Activated CD8-positive, alpha-beta memory T cell treated with anti-CD3 and anti-CD28 coated beads, Interleukin-2, amount 50 U/mL, for 1 hour (primary cell): ENCODE measurements around the gene TMEM229A.
"Not testable (repeated sequence)": the region's sequence is repeated elsewhere in the genome, so short reads cannot be mapped to it uniquely, and the experiment has no call there.

Experiments used
- DNase-seq: peaks from one replicate; pipeline ENCODE4 v3.0.0-alpha.2; 2020; ENCODE audit errors: extremely low read depth

Gene TMEM229A

DNA sequence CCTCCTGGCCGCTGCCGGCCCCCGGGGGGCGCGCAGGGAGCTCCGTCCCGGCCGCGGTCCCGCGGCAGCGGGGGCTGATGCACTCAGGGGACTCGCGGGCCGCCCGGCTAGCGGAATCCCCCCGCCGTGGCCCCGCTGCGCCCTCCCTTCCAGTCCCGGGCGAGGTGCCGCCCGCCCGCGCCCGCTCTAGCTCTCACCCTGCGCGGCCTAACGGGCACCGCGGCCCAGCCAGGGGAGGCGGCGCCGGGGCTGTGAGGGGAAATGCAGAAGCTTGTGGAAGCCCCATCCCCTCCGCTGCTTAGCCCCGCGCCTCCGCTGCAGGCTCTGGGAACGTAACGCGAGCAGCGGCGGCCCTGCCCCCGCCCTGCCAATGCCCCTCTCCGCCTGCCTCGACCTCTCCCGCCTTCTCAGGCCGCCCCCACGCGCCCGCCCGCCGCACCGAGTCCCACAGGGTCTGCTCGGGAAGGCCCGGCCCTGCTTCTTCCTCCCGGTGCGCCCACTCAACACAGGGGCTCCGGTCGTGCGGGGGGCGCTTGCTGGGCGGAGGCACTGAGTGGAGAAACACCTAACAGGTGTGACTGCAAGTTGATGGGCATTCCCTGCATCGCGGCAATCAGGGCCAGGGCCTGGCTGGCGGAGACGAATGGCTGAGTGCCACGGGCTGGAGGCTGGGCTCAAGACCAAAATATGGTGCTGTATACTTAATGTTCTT lies 384 bp upstream of the TMEM229A start:
- no peak for DNase-seq

DNA sequence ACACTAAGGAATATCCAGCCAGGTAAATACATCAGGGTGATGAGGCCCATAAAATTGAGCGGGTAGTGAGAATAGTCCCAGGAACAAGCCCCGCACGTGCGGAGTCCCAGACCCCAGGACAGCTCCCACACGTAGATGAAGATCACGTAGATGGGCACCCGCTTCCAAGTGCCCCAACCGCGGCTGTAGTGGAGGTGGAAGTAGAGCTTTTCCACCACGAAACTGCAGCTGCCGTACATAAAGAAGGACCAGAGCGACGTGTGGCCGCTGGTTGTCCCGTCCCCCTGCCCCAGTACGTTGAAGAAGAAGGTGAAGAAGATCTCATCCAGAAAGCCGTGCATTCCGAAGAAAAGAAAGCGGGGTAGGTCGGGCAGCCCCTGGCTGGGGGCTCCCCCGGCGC lies 948 bp downstream of the TMEM229A start:
- DNase-seq = no peak

DNA sequence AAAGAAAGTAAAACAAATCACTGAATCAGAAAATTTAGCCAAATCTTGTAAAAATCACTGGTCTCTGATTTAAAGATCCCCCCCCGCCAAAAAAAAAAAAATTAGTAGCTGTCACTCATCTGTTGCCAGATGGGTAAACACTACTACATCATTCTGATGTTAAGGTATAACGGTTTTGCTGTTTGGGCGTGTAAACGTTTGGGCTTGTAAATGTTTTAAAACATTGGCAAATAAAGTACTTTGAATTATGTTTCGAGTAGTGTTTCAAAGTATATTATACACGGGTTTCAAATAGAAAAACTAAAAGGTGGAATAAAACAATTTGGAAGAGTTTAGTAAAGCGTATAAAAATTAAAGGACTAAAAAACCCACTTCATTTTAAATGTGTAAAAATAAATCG lies 1.5 kb downstream of the TMEM229A start:
- DNase-seq = no peak

DNA sequence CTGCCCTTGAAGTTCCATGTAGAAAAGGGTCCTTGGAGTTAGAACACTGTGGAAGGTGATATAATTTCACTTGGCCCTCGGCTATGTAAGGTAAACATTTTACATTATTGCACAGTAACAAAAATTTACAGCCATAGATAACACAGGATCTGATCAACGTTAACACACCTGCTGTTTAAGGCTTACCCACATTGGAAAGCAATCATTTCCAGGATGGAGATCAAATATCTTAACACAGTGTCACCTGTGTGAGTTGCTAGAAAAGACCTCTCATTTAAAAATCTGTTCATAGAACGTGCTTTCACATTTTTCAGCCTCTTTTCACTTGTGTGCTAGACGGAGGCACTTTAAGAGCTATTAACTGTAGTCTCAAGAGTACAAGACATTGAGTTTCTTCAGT lies 1.9 kb downstream of the TMEM229A start:
- no peak for DNase-seq

DNA sequence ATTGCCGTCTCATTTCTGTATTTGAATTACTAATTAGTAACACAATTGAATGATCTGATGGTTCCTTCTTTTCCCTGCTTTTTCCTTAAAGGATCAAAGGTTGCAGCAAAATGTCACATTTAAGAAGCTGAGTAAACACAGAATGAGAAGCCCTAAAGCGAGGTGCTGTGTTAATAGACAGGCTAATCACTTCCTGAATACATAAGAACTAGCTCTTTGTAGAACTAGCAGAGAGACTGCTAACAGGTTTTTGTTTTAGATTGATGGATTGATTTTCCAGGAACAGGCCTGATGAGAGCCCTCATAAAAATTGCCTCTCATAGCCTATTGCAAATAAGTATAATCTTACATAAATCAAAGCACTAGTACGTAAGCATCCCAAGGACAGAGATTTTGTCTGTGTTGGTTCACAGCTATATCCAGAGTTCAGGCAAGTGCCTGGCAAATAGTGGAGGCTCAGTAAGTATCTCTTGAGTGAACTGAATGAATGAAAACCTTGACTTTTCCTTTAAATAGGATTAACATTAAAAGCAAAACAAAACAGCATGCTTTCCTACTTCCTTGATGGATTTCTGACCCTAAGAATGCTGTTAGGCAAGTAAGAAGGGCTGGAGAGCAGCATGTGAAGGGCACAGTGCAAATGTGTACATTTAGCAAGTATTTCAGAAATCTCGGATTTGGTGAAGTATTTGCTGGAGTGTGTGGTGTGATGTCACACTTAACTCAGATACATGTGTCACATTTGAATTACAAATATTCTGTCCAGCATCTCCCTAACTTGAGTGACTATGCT lies 3.3 kb downstream of the TMEM229A start:
- no peak for DNase-seq

DNA sequence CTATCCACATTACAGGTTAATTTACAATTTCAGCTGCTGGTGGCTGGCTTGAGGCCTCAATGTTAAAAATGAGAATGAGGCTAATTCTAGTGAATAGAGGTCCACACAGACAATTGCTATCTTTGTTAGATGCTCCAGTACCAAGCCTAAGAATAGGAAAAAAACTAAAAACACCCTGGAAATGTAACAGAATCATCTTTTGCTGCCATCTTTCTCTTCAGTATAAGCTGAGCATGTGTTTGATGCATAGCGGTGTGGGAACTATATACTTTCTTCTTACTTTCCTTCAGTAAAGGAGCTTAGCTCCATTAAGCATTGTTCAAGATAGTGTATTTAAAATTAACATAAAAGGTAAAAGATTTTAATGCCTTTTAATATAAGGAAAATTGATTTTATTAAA lies 5.6 kb downstream of the TMEM229A start:
- DNase-seq = no peak

DNA sequence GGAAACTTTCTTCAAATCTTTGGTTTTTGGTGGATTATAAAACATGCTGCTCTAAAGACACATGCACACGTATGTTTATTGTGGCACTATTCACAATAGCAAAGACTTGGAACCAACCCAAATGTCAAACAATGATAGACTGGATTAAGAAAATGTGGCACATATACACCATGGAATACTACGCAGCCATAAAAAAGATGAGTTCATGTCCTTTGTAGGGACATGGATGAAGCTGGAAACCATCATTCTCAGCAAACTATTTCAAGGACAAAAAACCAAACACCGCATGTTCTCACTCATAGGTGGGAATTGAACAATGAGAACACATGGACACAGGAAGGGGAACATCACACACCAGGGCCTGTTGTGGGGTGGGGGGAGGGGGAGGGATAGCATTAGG lies 8.5 kb downstream of the TMEM229A start:
- DNase-seq = not testable (repeated sequence)

DNA sequence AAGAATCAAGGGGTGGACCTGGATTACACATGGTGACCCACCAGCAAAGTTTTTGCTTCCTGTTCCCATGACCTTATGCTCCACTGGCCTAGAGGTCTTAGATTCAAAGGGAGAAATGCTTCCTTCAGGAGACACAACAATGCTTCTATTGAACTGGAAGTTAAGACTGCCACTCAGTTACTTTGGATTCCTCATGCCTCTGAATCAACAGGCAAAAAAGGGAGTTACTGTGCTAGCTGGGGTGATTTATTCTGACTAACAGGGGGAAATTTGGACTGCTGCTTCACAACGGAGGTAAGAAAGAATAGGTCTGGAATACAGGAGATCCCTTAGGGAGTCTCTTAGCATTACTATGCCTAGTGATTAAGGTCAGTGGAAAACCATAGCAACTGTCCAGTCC lies 10.3 kb downstream of the TMEM229A start:
- no peak for DNase-seq

DNA sequence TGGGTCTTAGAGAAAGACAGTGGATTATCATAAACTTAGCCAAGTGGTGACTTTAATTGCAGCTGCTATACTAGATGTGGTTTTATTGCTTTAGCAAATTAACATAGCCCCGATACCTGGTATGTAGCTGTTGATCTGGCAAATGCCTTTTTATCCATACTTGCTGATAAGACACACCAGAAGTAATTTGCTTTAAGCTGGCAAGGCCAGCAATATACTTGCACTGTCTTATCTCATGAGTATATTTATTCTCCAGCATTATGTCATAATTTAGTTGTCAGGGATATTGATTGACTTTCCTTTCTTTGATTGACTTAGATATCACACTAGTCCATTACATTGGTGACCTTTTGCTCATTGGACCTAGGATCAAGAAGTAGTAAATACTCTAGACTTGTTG lies 12.8 kb downstream of the TMEM229A start:
- no peak for DNase-seq

DNA sequence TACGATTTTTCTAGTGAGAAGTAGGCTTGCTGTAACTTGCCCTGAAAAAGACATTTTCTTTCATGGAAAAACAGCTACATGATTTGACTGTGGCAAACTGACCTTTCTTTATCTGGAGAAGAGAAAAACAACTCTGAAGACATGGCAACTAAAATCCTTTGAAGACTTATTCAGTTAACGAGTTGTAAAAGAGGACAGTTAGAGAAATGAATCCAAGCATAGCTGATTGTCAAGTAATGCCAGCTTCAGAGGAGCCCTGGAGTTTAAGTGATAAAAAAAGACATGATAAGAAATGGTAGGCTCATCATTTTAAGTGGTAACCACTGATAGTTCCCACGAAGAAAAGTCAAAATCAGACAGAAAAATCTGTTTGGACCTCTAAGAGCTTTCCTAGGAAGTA lies 19.6 kb downstream of the TMEM229A start:
- no peak for DNase-seq

DNA sequence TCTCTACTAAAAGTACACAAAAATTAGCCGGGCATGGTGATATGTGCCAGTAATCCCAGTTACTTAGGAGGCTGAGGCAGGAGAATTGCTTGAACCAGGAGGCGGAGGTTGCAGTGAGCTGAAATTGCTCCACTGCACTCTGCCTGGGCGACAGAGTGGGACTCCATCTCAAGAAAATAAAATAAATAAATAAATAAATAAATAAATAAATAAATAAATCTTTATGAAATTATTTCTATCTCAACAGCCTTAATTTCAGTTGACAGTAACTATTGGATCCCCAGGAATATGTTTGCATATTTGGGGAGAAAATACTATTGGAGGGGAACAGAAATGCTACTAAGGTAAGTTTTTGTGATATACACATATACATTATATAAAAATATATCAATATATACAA lies 20.0 kb downstream of the TMEM229A start:
- no peak for DNase-seq

DNA sequence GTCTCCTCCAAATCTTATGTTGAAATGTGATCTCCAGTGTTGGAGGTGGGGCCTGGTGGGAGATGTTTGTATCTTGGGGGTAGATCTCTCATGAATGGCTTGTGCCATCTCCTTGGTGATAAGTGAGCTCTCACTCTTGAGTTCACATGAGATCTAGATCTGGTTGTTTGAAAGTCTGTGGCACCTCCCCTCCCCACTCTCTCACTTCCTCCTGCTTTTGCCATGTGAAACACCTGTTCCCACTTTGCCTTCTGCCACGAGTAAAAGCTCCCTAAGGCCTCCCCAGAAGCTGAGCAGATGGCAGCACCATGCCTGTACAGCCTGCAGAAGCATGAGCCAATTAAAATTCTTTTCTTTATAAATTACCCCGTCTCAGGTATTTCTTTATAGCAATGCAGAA lies 23.5 kb downstream of the TMEM229A start:
- no peak for DNase-seq

DNA sequence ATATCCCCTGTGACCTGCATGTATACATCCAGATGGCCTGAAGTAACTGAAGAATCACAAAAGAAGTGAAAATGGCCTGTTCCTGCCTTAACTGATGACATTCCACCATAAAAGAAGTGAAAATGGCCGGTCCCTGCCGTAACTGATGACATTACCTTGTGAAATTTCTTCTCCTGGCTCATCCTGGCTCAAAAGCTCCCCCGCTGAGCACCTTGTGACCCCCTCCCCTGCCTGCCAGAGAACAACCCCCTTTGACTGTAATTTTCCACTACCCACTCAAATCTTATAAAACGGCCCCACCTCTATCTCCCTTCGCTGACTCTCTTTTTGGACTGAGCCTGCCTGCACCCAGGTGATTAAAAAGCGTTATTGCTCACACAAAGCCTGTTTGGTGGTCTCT lies 24.6 kb downstream of the TMEM229A start:
- not testable (repeated sequence) for DNase-seq

DNA sequence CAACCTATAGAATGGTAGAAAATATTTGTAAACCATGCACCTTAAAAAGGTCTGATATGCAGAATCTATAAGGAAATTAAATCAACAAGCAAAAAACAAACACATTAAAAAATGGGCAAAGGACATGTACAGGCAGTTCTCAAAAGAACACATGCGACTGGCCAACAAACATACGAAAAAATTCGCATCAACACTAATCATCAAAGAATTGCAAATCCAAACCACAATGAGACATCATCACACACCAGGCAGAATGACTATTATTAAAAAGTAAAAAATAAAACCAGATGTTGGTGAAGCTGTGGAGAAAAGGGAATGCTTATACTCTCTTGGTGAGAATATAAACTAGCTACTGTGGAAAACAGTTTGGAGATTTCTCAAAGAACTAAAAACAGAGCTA lies 33.2 kb downstream of the TMEM229A start:
- no peak for DNase-seq

DNA sequence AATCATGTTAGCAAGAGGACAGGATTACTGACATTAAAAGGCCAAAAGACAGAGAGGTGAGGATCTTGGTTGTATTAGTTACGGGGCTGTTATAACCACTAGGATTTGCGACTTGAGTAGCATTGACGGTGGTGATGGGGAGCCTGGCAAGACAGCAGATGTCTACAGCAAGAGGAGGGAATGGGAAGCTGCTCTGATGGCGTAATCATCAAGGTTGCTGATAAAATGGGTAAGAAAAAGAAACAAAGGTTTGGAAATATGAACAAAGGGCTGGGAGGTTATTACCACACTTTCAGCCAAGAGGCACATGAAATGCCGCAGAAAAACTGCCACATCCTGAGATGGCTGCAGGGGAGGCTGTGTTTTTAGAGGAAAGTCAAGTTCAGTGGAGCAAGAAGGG lies 33.9 kb downstream of the TMEM229A start:
- DNase-seq = no peak

DNA sequence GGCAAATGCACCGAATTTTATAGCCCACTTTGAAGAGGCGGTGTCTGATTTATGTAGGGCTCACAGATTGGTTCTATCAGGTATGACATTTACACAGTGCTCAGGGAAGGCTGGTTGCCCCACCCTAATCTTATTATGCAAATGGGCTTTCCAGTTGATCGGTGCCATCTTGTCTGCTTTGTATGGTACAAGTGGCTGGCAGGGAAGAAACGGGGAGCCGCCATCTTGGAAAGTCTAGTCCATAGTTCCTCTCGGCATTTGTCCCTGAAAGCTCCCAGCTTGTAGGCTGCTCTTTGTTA lies 36.6 kb downstream of the TMEM229A start:
- DNase-seq = no peak

DNA sequence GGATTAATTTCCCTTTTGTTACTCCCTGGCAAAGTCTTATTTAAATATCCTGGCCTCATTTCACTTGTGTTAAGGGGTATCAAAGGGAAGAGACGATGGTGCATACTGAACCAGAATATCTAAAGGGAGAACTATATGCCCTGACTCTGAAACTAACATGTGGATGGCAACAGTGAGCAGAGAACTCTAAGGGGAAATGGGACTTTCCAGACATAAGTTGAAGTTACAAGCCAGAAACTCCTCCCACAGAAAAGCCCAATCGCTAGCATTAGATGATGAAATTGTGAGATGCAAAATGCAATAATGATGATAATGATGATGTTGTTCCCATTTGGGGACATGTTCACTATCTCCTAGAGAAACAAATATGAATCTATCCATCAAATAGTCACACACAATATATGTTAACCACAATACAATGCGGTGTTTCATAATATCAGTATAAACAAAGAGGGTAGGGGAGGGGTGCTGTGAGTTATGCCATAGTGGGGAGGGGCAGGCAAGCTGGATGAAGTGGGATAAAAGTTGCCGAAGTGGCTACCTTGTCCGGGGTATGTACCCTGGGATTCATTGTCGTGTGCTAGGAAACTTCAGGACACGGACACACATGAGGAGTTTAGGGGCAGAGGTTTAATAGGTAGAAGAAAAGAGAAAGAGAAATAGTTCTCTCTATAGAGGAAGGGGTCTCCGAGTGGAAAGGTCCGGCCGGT lies 37.1 kb downstream of the TMEM229A start:
- DNase-seq = no peak

DNA sequence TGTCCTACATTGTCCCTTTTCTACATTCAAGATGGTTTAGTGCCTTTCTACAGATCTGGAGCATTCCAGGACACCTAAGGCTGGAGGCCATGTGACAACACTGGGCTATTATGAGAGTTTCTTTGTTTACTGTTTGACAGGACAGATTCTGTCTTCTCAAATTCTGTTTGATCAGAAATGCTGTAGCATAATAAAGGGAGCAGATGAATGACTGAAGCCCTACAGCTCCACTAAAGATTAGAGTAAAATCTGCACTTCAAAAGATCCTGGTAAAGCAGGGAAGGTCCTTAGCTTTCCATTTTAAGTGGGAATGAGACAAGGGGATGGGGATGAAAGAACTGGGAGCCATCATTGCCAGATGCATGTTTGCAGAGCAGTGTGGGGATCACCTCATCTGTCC lies 38.4 kb downstream of the TMEM229A start:
- DNase-seq = no peak

DNA sequence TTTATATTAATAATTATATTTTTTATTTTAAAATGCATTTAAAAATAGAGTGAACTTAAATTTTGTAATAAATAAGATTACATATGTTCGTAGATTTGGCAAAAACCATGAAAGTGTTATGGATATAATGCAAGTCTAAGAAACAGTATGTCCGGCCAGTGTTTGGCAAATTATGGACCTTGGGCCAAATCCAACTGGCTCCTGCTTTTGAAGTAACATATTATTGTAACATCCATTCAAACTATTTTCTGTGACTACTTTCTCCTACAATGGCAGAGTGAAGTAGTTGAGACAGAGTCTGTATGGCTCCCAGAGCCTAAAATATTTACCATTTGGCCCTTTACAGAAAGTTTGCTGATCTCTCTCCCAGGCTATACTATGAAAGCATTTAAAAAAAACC lies 38.9 kb downstream of the TMEM229A start:
- DNase-seq = no peak

DNA sequence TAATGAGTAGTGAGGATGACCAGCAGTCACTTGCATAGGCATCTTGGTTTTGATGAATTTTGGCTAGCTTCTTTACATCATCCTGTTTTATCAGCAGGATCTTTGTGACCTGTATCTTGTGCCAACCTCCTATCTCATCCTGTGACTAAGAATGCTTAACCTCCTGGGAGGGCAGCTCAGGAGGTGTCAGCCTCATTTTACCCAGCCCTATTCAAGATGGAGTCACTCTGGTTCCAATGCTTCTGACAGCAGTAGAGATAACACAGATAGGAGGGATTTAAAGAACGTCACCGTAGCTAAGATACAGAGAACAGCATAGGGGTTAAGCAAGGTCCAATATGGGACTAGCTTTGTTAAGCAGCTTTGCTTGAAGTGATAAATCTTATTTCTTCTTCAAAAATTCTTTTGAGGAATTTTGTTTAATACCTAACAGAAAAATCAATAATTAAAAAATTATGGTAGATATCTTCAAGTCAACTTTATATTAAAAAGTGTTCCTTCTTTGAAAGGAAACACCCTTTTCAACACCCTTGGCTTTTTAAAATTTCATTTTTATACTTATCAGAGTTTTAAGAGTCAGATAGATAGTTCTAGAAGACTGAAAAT lies 39.9 kb downstream of the TMEM229A start:
- no peak for DNase-seq

DNA sequence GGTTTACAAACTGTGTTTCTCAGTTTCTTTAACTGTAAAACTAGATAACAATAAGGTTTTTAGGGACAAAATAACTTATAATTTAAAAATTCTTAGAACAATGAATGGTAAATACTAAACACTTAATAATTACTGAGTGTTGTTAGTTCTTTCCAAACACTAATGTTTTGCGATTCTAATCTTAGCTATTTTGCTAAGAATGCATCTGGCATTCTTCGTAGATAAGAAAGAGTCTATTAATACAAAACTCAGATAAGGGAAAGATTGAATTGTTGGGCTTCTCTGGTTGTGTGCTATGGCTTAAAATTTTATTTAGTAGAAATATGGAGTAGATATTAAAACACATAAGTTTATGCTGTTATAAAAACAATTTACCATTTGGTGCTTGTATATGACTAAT lies 45.4 kb downstream of the TMEM229A start:
- DNase-seq = no peak
